ENCODE measurements around the gene FLYWCH1.

The FLYWCH1 gene

GRCh38 chr16:2948807-2949704, 37.3 kb downstream of the FLYWCH1 start:
- intact Hi-C loops (cut with DNase I; ENCODE audit: low total_unique reads), result no loop called here
- no peaks in the 10 kb centered on the region for H3K4me1 ChIP-seq
- DNase-seq, result no peak
- H3K4me3 ChIP-seq, result no peak overlapping the region
- peaks cover 8 to 37% (median 24%) of the 10 kb centered on the region in 3 donors for H3K36me3 ChIP-seq
- no peak overlapping the region for H3K27ac ChIP-seq
- H3K9me3 ChIP-seq, result no peaks in the 10 kb centered on the region
- peaks cover 0 to 7% of the 10 kb centered on the region in 2 donors for H3K27me3 ChIP-seq
- TF ChIP-seq CTCF (IDR thresholded peaks at IDR 0.05), result no peak

GRCh38 chr16:2949705-2950352, 38.1 kb downstream of the FLYWCH1 start:
- DNase-seq, result no peak
- peaks cover 0 to 15% of the 10 kb centered on the region in 2 donors for H3K27me3 ChIP-seq
- intact Hi-C loops (cut with DNase I; ENCODE audit: low total_unique reads), result no loop called here
- H3K36me3 ChIP-seq, result peaks cover 8 to 30% (median 19%) of the 10 kb centered on the region in 3 donors
- TF ChIP-seq CTCF (IDR thresholded peaks at IDR 0.05), result no peak
- H3K4me3 ChIP-seq, result no peak overlapping the region
- H3K4me1 ChIP-seq, result no peaks in the 10 kb centered on the region
- no peak overlapping the region for H3K27ac ChIP-seq
- H3K9me3 ChIP-seq, result no peaks in the 10 kb centered on the region

- Histone ChIP-seq H3K27ac (no peak overlapping the region), H3K9me3 (no peaks in the 10 kb centered on the region), H3K36me3 (peaks cover 8 to 29% (median 15%) of the 10 kb centered on the region in 3 donors), H3K4me3 (no peak overlapping the region), H3K27me3 (peaks cover 0 to 20% of the 10 kb centered on the region in 2 donors), H3K4me1 (no peaks in the 10 kb centered on the region)
- TF ChIP-seq CTCF (IDR thresholded peaks at IDR 0.05), result no peak
- no peak for DNase-seq
- intact Hi-C loops (cut with DNase I; ENCODE audit: low total_unique reads), result no loop called here
Measured at GRCh38 chr16:2950353-2950724, 38.6 kb downstream of the FLYWCH1 start.

GRCh38 chr16:2950773-2951172, 39.0 kb downstream of the FLYWCH1 start:
- H3K9me3 ChIP-seq, result no peaks in the 10 kb centered on the region
- H3K27ac ChIP-seq, result no peak overlapping the region
- no peaks in the 10 kb centered on the region for H3K4me1 ChIP-seq
- H3K27me3 ChIP-seq, result peaks cover 0 to 24% of the 10 kb centered on the region in 2 donors
- H3K36me3 ChIP-seq, result peaks cover 8 to 29% (median 15%) of the 10 kb centered on the region in 3 donors
- H3K4me3 ChIP-seq, result no peak overlapping the region
- DNase-seq, result no peak
- intact Hi-C loops (cut with DNase I; ENCODE audit: low total_unique reads), result no loop called here
- TF ChIP-seq CTCF (IDR thresholded peaks at IDR 0.05), result no peak

GRCh38 chr16:2952679-2953078, 40.9 kb downstream of the FLYWCH1 start:
- Histone ChIP-seq H3K4me3 (no peak overlapping the region), H3K4me1 (no peaks in the 10 kb centered on the region), H3K9me3 (no peaks in the 10 kb centered on the region), H3K27me3 (peaks cover 0 to 39% of the 10 kb centered on the region in 2 donors), H3K36me3 (peaks cover 8 to 21% (median 15%) of the 10 kb centered on the region in 3 donors), H3K27ac (no peak overlapping the region)
- DNase-seq, result no peak
- intact Hi-C loops (cut with DNase I; ENCODE audit: low total_unique reads), result no loop called here
- TF ChIP-seq CTCF (IDR thresholded peaks at IDR 0.05), result no peak

All from tibial artery (tissue), 4 donors.